BJ (cell line): ENCODE results near the gene DEAF1. TPM values are rescaled to one million over a fixed set of nuclear protein-coding genes. Genes with fewer than 3 reads are reported as not detected.

Experiments
- CTCF ChIA-PET: fragments of 350-600 bp; formaldehyde crosslinking; extraction: SDS; loops from one replicate; lab custom pipeline; 2021; ENCODE audit warnings: antibody characterized with exemption, inconsistent platforms; lab: Yijun Ruan, JAX
- POLR2A ChIA-PET: fragments of 300-600 bp; sonication (Branson Sonifier 250); formaldehyde crosslinking; extraction: SDS; loops from one replicate; lab custom pipeline; 2021; ENCODE audit warnings: antibody characterized with exemption; lab: Charles Lee
- DNase-seq: peaks from one replicate; pipeline ENCODE4 v3.0.0-alpha.2; 2011; ENCODE audit warnings: low read depth
- H3K27me3 ChIP-seq: 2 replicates; pipeline ENCODE4 v1.6.0; 2011; ENCODE audit warnings: low read length; ENCODE audit not compliant: control insufficient read depth, insufficient read depth
- H3K36me3 ChIP-seq: 2 replicates; pipeline ENCODE4 v1.5.1; 2011; ENCODE audit warnings: low read length; ENCODE audit not compliant: control insufficient read depth, insufficient read depth
- H3K4me3 ChIP-seq: 2 replicates; pipeline ENCODE4 v1.5.1; 2011; ENCODE audit warnings: low read depth, mild to moderate bottlenecking, control low read depth, low read length
- polyA plus RNA-seq: library from polyadenylated mRNA; depleted of rRNA; stranded (reverse); fragments of >200 nt; gene quantifications from 2 replicates; pipeline ENCODE4 v1.2.3, GENCODE V29; 2011
- TF ChIP-seq, protein P1 (sequence below): IDR thresholded peaks from 2 replicates; pipeline ENCODE4 v1.5.1; 2011; ENCODE audit warnings: low read depth, mild to moderate bottlenecking, control low read depth, inconsistent platforms, low read length, moderate library complexity; ENCODE audit not compliant: insufficient read depth

The DEAF1 gene
- polyA plus RNA-seq, 1 experiment: 27.7 TPM

DNA sequence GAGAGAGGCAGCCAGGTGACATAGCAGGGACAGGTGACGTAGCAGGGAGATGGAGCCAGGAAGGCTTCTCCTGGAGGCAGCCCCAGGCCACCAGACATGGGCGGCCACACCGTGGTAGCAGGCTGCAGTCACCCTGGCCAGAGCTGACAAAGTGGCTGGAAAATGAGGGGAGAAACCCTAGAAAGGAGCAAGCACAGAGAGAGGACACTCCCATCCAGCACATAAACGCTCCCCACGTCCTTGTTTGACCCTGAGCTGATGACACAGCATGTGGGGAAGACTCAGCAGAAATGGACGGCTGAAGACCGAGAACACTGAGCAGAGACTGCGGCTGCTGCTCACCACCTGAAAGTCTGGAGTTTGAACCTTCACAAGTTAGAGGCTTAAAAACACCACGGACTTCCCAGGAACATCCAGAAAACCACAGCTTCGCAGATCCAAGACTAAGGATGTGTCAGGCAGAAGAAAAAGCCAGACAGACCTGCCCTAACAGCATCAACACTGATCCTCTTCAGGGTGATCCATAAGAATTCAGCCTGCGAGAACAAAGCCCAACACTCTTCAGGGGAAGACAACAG, 29.2 kb downstream of the DEAF1 start:
- Histone ChIP-seq H3K4me3 (no peak overlapping the region), H3K27me3 (no peaks in the 10 kb centered on the region), H3K36me3 (peaks cover 10% of the 10 kb centered on the region)
- TF ChIP-seq, protein P1, sequence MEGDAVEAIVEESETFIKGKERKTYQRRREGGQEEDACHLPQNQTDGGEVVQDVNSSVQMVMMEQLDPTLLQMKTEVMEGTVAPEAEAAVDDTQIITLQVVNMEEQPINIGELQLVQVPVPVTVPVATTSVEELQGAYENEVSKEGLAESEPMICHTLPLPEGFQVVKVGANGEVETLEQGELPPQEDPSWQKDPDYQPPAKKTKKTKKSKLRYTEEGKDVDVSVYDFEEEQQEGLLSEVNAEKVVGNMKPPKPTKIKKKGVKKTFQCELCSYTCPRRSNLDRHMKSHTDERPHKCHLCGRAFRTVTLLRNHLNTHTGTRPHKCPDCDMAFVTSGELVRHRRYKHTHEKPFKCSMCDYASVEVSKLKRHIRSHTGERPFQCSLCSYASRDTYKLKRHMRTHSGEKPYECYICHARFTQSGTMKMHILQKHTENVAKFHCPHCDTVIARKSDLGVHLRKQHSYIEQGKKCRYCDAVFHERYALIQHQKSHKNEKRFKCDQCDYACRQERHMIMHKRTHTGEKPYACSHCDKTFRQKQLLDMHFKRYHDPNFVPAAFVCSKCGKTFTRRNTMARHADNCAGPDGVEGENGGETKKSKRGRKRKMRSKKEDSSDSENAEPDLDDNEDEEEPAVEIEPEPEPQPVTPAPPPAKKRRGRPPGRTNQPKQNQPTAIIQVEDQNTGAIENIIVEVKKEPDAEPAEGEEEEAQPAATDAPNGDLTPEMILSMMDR: no peak
- peak; percentile 42 for DNase-seq
- ChIA-PET POLR2A (interaction anchor here (0.6 kb wide), 1 partner anchor 57 kb away, joined by 5 read pairs; no protein-coding TSS in a partner anchor), CTCF (interaction anchor here (1.2 to 2.9 kb wide), 2 partner anchors 57 to 62 kb away, joined by 6 to 18 read pairs; no protein-coding TSS in a partner anchor)

DNA sequence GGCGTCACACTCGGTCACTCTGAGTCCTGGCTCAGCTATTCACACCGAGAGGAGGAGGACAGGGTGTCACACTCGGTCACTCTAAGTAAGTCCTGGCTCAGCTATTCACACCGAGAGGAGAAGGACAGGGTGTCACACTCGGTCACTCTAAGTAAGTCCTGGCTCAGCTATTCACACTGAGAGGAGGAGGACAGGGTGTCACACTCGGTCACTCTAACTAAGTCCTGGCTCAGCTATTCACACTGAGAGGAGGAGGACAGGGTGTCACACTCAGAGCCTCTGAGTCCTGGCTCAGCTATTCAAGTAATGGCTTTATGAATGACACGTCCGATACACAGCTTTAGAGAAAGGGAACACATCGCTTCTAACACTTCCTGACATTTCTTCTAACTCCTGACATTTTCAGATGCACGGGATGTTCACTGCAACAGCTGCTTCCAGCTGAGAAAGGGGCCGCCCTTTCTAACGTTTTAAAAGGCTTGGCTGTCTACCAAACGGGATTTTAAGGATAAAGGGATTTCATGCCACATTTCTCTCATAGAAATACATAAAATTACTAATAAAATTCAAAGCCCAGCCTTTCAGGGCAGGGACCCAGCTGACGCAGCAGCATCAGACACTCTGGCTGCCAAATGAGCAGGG, 29.8 kb downstream of the DEAF1 start:
- ChIA-PET POLR2A (interaction anchor here (0.6 kb wide), 1 partner anchor 58 kb away, joined by 5 read pairs; no protein-coding TSS in a partner anchor), CTCF (interaction anchor here (1.2 to 2.9 kb wide), 3 partner anchors 16 to 63 kb away, joined by 3 to 18 read pairs (median 6); no protein-coding TSS in a partner anchor)
- TF ChIP-seq, protein P1: no peak
- Histone ChIP-seq H3K27me3 (no peaks in the 10 kb centered on the region), H3K4me3 (no peak overlapping the region), H3K36me3 (peaks cover 13% of the 10 kb centered on the region)
- peak; percentile 16 for DNase-seq

DNA sequence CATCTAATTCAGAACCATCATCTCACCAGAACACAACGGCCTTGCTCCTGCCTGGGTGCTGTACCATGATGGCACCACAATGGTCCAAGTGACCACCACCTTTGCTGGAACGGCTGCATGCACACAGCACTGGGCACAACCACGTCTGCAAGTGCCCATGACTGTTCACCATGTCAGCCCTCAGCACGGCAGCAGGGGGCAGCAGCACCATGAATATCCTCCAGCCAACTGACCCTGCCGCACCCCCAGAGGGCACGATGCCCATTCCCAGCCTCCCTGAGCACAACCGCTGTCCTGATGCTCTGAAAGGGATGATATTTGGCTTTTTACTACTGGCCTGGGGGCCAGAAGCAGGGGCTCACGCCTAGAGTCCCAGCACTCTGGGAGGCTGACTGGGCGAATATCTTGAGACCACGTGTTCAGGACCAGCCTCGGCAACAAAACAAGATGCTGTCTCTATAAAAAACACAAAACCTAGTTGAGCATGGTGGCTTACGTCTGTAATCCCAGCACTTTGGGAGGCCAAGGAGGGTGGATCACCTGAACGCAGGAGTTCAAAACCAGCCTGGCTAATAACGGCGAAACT, 32.2 kb downstream of the DEAF1 start:
- POLR2A ChIA-PET: no interaction called here
- TF ChIP-seq, protein P1: peak; percentile 76
- Histone ChIP-seq H3K4me3 (no peak overlapping the region), H3K27me3 (no peaks in the 10 kb centered on the region), H3K36me3 (peaks cover 22% of the 10 kb centered on the region)
- CTCF ChIA-PET: interaction anchor here (0.6 to 3.3 kb wide), 9 partner anchors 11 to 89 kb away, joined by 3 to 43 read pairs (median 5); partner anchors contain the start of gene EPS8L2
- no peak for DNase-seq

DNA sequence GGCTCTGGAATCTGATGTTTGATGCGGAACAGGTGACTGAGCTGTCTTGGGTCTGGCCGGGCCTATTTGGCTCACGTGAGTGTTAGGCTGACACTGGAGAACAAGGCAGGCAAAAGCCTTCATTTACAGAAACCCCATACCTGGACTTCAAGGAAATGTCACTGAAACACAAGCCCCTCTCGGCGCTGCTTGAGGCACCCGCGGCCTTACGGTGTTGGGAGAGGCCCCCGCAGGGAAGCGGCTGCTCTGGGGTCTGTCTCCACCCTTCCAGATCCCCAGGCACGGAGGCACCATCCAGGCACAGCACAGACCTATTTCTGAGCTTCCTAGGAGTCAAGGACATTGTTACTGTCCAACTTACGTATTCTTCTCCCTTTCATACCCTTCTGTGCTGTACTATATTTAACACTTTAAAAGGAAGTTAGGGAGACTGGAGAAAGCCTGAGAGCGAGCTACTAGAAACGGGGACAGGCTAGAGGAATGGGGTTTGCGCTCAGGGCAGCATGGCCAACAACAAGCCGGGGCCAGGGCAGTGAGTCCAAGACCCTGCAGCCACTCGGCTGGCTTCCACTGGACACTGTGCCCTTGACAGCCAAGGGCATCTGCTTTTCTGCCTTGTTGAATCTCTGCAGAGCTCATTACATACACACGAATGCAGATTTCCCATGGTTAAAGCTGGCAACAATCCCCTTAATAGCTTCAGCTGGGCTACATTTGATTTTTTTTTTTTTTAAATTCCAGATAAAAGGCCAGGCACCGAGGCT, 34.2 kb downstream of the DEAF1 start:
- H3K27me3 ChIP-seq: no peaks in the 10 kb centered on the region
- POLR2A ChIA-PET: no interaction called here
- no peak for DNase-seq
- H3K36me3 ChIP-seq: peaks cover 28% of the 10 kb centered on the region
- TF ChIP-seq, protein P1: no peak
- no peak overlapping the region for H3K4me3 ChIP-seq
- CTCF ChIA-PET: interaction anchor here (1.3 to 3.3 kb wide), 2 partner anchors 26 to 65 kb away, joined by 4 to 43 read pairs; no protein-coding TSS in a partner anchor

DNA sequence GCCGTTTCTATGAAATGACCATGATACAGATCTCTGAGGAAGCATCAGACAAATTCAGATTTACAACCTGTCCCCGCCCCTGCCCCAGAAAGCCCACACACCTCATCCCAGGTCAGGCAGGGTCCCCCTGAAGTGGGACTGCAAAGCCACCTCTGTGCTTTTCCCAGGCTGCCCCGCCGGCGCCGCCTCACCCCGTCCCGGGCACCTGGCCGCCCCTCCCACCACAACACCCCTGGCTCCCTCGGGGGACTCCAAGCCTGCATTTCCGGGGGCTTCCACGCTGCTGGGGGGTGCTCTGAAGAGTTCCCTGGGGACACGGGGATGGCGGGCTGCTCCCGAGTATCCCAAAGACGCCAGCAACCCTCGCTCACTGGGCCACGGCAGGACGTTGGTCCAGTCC, 34.7 kb downstream of the DEAF1 start:
- TF ChIP-seq, protein P1: no peak
- ChIA-PET CTCF (interaction anchor here (3.3 kb wide), 1 partner anchor 66 kb away, joined by 43 read pairs; no protein-coding TSS in a partner anchor), POLR2A (no interaction called here)
- H3K27me3 ChIP-seq: no peaks in the 10 kb centered on the region
- H3K4me3 ChIP-seq: no peak overlapping the region
- no peak for DNase-seq
- peaks cover 28% of the 10 kb centered on the region for H3K36me3 ChIP-seq
